HG03135 (cell line): Measurements from ENCODE around the gene PLEK.
"Not testable (repeated sequence)": the region's sequence is repeated elsewhere in the genome, so short reads cannot be mapped to it uniquely, and the experiment has no call there.

ENCODE experiments used
- ATAC-seq: cut with Tn5 transposase; IDR thresholded peaks from one replicate; pipeline ENCODE4 v1.9.1; 2021; ENCODE audit warnings: mild to moderate bottlenecking, moderate library complexity; ENCODE audit not compliant: unreplicated experiment

PLEK gene

GRCh38 chr2:68438455-68439303 lies 73.6 kb downstream of the PLEK start:
- no peak for ATAC-seq

- peak; percentile 97 for ATAC-seq
These were observed 76.3 kb downstream of the PLEK start for GRCh38 chr2:68441179-68441993.

- no peak for ATAC-seq
These were observed 76.9 kb downstream of the PLEK start for GRCh38 chr2:68441994-68442322.

- ATAC-seq: not testable (repeated sequence)
These were observed 81.3 kb downstream of the PLEK start for GRCh38 chr2:68446425-68446824.
